Ureter (tissue), 1 donor: ENCODE results near the gene ZNF507. TPM values are rescaled to one million over a fixed set of nuclear protein-coding genes. Genes with fewer than 3 reads are reported as not detected.
A peak's percentile ranks its signal among the peaks of the same experiment; 100 is the strongest.

Source experiments
- DNase-seq: peaks from one replicate; pipeline ENCODE4 v3.0.0-alpha.2; 2020; ENCODE audit warnings: low spot score
- total RNA-seq: library from RNA; stranded (reverse); gene quantifications from one replicate; pipeline ENCODE4 v1.2.4, GENCODE V29; 2023
- donor health status: DM: yes; HTN: yes; CAD: no.

The ZNF507 gene
- total RNA-seq, result 37.5 TPM

GRCh38 chr19:32345261-32346207, at the start of gene ZNF507:
TSS of gene ZNF507 (plus strand) at chr19:32345610. CDS start at chr19:32352831, 7,221 bp downstream.
- peak; percentile 86 for DNase-seq

DNA sequence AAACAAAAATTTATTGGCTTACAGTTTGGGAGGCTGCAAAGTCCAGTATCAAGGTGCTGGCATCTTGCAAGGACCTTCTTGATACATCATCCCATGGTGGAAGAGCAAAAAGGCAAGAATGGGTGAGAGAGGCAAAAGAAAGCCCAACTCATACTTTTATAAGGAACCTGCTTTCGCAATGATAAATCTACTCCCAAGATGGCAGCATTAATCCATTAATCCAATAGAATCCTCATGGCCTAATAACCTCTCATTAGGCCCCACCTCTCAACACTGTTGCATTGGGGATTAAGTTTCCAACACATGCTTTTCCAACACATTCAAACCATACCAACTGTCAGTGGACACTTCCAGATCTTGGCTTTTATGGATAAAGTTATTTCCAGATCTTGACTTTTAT, 48.7 kb upstream of the ZNF507 start:
- peak; percentile 2 for DNase-seq

DNA sequence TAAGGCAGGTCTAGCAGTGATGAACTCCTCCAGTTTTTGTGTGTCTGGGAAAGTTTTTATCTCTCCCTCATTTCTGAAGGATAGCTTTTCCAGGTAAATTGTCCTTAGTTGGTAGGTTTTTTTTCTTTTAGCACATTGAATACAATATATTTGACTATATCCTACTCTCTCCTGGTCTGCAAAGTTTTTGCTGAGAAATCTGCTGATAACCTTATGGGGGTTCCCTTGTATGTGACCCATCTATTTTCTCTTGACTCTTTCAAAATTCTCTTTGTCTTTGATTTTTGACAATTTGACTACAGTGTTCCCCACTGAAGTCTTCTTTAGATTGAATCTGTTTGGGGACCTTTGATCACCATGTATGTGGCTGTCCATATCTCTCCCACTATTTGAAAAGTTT, 42.6 kb upstream of the ZNF507 start:
- no peak for DNase-seq

- no peak for DNase-seq
Observed at GRCh38 chr19:32303193-32303592, 42.2 kb upstream of the ZNF507 start.

DNA sequence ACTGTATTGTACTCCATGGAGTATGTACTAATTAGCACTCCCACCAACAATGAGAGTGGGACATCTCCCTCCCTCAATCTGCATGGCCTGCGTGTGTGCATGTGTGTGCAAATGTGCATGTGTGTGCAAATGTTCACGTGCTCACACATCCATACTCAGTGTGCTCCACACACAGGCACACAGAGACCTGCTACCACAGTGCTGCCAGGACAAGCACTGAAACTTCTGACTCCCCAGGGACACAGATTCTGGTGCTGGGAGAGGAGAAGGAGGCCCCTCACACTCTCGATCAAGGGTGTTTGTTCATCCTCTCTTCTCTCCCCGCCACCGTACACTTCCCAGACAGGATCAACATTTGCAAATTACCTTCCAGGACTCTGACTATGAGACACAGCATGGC, 37.8 kb upstream of the ZNF507 start:
- peak; percentile 8 for DNase-seq

DNA sequence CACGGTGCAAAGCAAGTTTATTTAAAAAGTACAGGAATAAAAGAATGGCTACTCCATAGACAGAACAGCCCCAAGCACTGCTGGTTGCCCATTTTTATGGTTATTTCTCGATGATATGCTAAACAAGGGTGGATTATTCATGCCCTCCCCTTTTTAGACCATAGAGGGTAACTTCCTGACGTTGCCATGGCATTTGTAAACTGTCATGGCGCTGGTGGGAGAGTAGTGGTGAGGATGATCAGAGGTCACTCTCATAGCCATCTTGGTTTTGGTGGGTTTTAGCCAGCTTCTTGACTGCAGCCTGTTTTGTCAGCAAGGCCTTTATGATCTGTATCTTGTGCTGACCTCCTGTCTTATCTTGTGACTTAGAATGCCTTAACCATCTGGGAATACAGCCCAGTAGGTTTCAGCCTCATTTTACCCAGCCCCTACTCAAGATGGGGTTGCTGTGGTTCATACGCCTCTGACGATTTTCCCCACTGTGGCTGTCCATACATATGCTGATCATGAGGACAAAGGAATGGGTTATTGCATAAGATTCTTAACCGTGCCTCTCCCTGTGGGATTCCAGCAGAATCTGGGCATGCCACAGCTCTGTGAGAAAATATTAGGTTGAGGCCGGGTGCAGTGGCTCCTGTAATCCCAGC, 36.9 kb upstream of the ZNF507 start:
- DNase-seq, result peak; percentile 17

DNA sequence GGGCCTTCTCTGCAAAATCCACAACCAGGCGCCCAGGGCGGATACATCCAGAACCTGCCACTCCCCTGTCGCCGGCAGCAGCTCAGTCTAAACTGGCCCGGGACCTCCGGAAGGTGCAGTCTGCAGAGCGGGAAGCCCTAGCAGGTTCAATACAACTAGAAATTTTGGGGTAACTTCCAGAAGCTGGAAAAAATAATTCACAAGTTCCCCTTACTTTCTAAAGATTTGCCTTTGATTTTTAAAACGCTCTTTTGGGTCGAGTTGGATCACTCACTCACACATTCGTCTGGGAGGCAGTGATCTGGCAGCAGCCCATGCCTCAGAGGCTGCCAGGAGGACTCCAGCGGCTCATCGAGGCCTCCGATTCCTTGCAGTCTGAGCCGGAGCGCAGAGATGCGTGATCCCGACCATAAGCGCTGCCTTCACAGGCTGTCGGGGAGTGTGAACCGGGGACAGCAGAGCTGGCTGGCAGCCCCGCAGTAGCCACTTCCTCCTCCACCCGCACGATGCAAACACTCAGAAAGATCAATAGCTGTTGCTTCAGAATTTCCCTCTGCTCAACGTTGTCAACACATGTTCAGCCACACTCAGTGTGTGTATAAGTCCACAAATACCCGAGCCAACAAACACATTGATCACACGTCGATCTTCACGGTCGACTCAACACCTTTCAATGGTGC, 35.6 kb upstream of the ZNF507 start:
- DNase-seq, result peak; percentile 17

GRCh38 chr19:32311371-32311770, 34.0 kb upstream of the ZNF507 start:
- DNase-seq, result peak; percentile 3

DNA sequence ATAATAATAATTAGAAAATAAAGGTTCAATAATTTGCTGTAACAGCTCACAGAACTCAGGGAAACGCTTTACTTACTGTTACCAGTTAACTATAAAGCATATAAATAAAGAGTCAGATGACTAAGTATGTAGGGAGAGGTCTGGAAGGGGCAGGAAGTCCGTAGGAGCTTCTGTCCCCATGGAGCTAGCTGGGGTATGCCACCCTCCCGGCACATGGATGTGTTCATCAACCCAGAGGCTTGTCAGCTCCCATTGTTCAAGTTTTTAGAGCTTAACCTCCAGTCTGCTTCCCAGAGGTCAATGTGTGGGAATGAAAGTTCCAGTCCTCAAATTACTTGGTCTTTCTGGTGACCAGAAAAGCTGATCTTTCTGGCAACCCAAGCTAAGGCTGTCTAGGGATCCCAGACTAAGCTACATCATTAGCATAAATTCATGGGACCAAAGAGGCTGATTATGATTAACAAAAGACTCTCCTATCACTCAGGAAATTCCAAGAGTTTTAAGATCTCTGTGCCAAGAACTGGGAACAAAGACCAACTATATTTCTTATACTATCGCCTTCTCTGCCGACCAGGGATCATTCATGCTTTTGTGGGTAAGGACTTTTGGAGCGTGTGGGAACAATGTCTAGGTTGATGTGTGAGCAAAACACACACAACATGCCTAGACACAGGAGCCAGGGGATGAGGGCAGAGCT, 31.7 kb upstream of the ZNF507 start:
- peak; percentile 25 for DNase-seq

DNA sequence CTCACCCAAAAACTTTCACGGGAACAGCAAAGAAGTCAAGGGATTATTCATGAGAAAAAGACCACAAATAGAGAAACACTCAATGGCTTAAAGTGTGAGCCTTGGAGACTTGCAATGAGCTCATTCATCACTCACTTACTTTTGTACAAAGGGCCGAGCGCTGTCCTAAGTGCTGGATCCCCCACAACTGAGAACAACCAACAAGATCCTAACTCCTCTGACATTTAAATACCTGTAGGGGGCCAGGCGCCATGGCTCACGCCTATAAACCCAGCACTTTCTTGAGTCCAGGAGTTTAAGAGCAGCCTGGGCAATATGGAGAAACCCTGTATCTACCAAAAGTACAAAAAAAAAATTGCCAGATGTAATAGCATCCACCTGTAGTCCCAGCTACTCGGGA, 29.4 kb upstream of the ZNF507 start:
- DNase-seq, result peak; percentile 12

GRCh38 chr19:32317086-32317485, 28.3 kb upstream of the ZNF507 start:
- peak; percentile 17 for DNase-seq

GRCh38 chr19:32318884-32319520, 26.4 kb upstream of the ZNF507 start:
- DNase-seq, result peak; percentile 33

DNA sequence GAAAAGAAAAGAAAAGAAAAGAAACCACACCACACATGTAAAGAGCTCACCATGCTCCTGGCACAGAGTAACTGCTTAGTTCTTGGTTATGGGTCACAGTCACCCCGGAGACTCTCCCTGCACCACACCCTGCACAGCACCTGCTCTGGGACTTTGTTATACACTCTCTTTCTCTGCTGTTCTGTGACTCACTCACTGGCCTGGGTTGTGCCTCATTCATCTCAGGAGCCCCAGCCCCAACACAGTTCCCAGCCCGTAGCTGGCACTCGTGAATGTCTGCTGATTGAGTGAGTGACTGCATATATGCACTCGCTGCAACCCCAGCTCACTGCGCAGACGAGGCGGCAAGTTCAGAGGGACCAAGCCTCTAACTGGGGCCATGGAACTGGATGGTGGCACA, 22.9 kb upstream of the ZNF507 start:
- peak; percentile 37 for DNase-seq

GRCh38 chr19:32324631-32325285, 20.7 kb upstream of the ZNF507 start:
- peak; percentile 3 for DNase-seq

GRCh38 chr19:32330213-32330857, 15.1 kb upstream of the ZNF507 start:
- DNase-seq, result no peak

GRCh38 chr19:32333227-32333626, 12.2 kb upstream of the ZNF507 start:
- no peak for DNase-seq

DNA sequence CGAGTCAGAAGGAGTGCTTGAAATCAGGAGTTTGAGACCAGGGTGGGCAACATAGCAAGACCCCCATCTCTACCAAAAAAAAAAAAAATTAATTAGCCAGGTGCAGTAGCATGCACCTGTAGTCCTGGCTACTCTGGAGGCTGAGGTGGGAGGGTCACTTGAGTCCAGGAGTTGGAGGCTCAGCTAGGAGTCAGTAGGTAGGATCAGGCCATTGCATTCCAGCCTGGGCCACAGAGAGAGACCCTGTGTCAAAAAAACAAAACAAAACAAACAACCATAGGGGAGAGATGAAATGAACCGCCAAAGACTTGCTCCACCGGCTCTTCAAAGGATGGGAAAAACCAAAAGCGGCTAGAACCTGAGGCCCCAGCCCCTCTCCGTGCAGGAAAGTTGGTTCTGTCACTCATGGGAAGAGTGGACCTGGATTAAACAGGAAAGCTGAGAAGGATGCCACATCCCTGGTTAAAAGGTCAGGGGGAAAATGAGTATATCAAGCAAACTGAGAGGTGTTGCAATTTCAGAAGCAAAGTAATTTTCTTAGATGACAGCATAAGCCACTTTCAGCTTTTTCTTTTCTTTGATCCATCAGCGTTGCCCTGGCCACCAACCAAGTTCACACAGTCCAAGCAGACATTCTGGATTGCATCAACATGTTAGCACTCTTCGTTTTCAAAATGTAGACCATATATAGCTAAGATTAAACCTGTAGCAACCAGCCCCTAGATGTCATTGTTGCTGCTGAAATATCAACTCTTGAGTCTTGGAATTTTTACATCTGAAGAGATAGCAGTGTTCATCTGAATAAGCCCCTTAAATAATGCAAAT, 8.9 kb upstream of the ZNF507 start:
- peak; percentile 28 for DNase-seq

DNA sequence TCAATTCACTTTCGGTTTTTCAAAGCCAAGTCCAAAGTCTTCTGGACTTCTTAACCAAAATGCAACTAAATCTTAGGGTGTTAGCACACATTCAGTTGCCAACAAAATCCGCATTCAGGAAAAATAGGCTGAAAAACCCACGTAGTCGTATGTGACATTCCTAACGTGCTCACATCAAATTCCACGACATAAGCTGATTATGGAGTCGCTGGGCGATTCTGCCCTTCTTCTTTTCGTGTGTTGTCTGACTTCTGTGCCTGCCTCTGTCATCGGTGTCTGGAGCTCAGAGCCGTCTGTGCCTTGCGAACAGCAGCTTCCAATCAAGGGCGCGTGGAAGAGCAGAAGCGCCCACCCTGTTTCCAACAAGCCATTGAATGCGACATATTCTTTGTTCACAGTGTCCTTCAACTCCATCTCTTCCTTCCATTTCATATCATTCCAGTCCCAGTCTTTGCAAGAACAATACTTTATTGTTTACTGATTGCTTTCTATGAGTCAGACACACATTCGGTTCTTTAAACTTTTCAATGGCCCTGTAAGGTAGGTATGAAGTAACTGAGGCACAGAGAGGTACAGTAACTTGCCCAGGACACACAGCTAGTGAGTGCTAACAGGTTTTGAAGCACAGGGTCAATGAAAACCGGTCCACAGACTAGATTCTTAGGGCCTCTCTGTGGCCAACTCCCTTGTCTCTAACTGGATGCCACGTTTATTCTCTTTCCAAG, 8.2 kb upstream of the ZNF507 start:
- no peak for DNase-seq

DNA sequence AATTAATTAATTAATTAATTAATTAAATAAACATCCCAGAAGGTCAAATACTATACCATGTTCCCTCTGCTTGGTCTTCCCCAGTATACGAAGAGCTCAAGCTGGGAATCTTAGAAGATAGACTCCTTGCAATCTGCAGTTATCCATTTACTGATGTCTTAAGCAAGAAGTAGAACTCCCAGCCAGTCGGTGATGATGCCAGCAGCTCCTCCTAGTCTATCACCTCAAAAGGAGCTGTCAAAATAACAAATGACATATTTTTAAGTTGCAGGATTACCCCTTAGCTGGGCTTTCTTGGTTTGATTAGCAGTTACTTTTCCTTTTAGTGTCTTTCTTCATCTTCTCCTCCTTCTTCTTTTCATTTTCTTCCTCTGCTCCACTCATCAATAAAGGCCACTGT, 6.0 kb upstream of the ZNF507 start:
- DNase-seq, result no peak
